ENCODE results near the gene ARFIP2.

The ARFIP2 gene

DNA sequence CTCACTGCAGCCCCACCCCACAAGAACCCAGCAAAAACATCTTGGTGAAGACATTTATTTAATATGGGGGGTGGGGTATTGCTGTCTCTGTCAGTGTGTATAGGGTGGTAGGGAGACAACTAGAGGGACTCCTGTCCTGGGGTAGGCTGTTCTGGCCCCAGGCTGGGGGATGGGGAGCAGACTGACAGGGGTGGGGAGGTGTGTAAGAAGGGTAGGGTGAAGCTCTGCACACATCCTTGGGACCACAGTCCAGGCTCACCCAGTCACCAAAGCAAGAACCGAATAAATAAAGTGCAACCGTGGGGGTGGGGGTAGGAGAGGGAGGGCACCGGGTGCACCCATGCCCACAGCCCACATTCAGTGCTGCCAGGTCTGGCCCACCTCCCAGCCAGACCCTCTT, 32.6 kb downstream of the ARFIP2 start:
- Histone ChIP-seq H3K14ac (ENCODE audit: low read length in 2 of 2) (no peak overlapping the region), H3K27ac (ENCODE audit: low read length, poor library complexity, severe bottlenecking) (no peak overlapping the region), H2BK120ac (ENCODE audit: low read depth, low read length) (no peak overlapping the region), H3K4me1 (ENCODE audit: control insufficient read depth, insufficient read depth, low read depth, low read length) (no peaks in the 10 kb centered on the region), H3K4me3 (ENCODE audit: insufficient read depth in 1 of 2, low read depth in 1 of 2, low read length in 2 of 2) (no peak overlapping the region), H4K8ac (ENCODE audit: low read length) (no peak overlapping the region), H3K4me2 (ENCODE audit: low read length, poor library complexity, severe bottlenecking) (no peak overlapping the region), H2AFZ (ENCODE audit: low read depth, low read length) (no peak overlapping the region), H2AK5ac (ENCODE audit: low read length, severe bottlenecking) (no peak overlapping the region), H3K79me1 (replicated peaks; ENCODE audit: low read length, poor library complexity, severe bottlenecking) (no peaks in the 10 kb centered on the region), H2BK12ac (ENCODE audit: low read length in 2 of 2) (no peak overlapping the region), H4K91ac (ENCODE audit: low read length) (no peak overlapping the region), H3K18ac (ENCODE audit: low read depth in 1 of 2, low read length in 2 of 2) (no peak overlapping the region), H3K4ac (ENCODE audit: low read depth in 1 of 2, low read length in 2 of 2) (no peak overlapping the region), H3K27me3 (ENCODE audit: control insufficient read depth in 1 of 2, insufficient read depth in 1 of 2, low read length in 2 of 2) (no peaks in the 10 kb centered on the region), H3K36me3 (ENCODE audit: control insufficient read depth in 1 of 2, insufficient read depth in 2 of 2, low read depth in 1 of 2, low read length in 2 of 2) (peaks cover 35 to 59% of the 10 kb centered on the region in 2 experiments), H3K9me3 (ENCODE audit: control insufficient read depth, low read length) (no peaks in the 10 kb centered on the region), H3K23ac (ENCODE audit: low read length in 2 of 2) (no peak overlapping the region), H2BK15ac (ENCODE audit: low read depth, poor library complexity, severe bottlenecking) (no peak overlapping the region), H2BK5ac (ENCODE audit: low read depth, low read length, poor library complexity, severe bottlenecking) (no peak overlapping the region), H3K9ac (ENCODE audit: low read length) (no peak overlapping the region)
- WGBS = 100% methylated on average over 2 of the region's 3 CpGs
- DNase-seq = no peak

DNA sequence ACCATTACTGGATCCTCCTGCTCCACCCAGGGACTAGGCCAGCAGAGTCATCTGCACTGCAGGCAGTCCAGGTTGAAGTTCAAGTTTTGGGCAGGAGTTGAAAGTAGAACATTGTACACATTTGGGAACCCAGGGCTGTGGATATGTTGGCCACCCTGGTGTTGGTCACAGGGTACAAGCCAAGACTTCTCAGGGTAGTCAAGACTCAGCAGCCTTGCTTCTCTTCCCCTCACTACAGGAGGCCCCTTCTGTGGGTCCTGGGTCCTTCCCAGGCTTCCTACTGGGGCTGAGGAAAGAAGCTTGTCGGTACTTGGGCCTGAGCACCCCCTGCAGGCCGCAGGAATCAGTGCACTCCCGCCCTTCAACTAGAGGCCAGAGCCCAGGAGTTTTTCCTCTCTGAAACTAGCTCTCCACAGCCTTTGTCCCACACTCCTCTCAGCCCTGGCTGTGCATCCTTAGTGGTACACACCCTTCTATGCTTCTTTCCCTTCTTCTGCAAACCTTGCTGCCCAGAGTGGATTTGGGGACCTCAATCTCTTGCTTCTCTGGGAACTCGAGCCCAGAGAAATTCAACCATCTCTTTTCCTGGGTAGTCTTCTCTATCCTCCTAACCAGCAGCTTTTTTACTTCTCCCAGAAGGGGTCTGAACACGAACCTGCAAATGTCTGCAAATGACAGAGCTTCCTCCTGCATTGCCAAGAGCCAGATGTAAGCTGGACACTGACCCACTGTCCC, 37.7 kb downstream of the ARFIP2 start:
- H2BK5ac ChIP-seq (ENCODE audit: low read depth, low read length, poor library complexity, severe bottlenecking) = no peak overlapping the region
- H3K27me3 ChIP-seq (ENCODE audit: control insufficient read depth in 1 of 2, insufficient read depth in 1 of 2, low read length in 2 of 2) = no peaks in the 10 kb centered on the region
- no peak overlapping the region for H2BK12ac ChIP-seq (ENCODE audit: low read length in 2 of 2)
- H2BK120ac ChIP-seq (ENCODE audit: low read depth, low read length) = no peak overlapping the region
- H2BK15ac ChIP-seq (ENCODE audit: low read depth, poor library complexity, severe bottlenecking) = no peak overlapping the region
- no peak overlapping the region for H4K91ac ChIP-seq (ENCODE audit: low read length)
- H3K36me3 ChIP-seq (ENCODE audit: control insufficient read depth in 1 of 2, insufficient read depth in 2 of 2, low read depth in 1 of 2, low read length in 2 of 2) = peaks cover 4 to 19% of the 10 kb centered on the region in 2 experiments
- no peaks in the 10 kb centered on the region for H3K9me3 ChIP-seq (ENCODE audit: control insufficient read depth, low read length)
- H2AK5ac ChIP-seq (ENCODE audit: low read length, severe bottlenecking) = no peak overlapping the region
- WGBS = 31% methylated on average over 5 of the region's 5 CpGs
- H3K79me1 ChIP-seq (replicated peaks; ENCODE audit: low read length, poor library complexity, severe bottlenecking) = no peaks in the 10 kb centered on the region
- no peak overlapping the region for H3K27ac ChIP-seq (ENCODE audit: low read length, poor library complexity, severe bottlenecking)
- H4K8ac ChIP-seq (ENCODE audit: low read length) = no peak overlapping the region
- H3K18ac ChIP-seq (ENCODE audit: low read depth in 1 of 2, low read length in 2 of 2) = no peak overlapping the region
- H3K4me3 ChIP-seq (ENCODE audit: insufficient read depth in 1 of 2, low read depth in 1 of 2, low read length in 2 of 2) = no peak overlapping the region
- H3K4ac ChIP-seq (ENCODE audit: low read depth in 1 of 2, low read length in 2 of 2) = no peak overlapping the region
- no peaks in the 10 kb centered on the region for H3K4me1 ChIP-seq (ENCODE audit: control insufficient read depth, insufficient read depth, low read depth, low read length)
- H3K9ac ChIP-seq (ENCODE audit: low read length) = peak overlapping the region; percentile 35
- no peak overlapping the region for H2AFZ ChIP-seq (ENCODE audit: low read depth, low read length)
- no peak overlapping the region for H3K23ac ChIP-seq (ENCODE audit: low read length in 2 of 2)
- H3K14ac ChIP-seq (ENCODE audit: low read length in 2 of 2) = no peak overlapping the region
- no peak overlapping the region for H3K4me2 ChIP-seq (ENCODE audit: low read length, poor library complexity, severe bottlenecking)
- peak; percentile 65 for DNase-seq

DNA sequence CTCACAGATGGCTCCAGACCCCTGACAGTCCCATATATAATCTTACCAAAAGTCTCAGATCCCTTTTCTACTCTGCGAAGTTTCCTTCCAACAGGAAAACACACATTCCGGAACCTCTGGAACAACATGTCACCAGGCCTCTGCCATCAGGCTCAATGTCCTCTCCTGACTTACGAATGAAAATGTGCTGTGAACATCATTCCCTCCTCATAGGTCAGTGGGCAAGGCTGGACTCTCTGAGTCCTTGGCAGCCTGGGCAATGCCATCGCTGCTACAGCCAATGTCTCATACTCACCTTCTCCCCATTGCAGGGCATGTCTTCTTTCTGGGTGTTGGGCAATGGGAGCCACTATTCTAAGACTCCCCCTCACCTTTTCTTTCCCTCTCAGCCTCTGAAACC, 38.7 kb downstream of the ARFIP2 start:
- Histone ChIP-seq H2AK5ac (ENCODE audit: low read length, severe bottlenecking) (no peak overlapping the region), H3K14ac (ENCODE audit: low read length in 2 of 2) (no peak overlapping the region), H2BK5ac (ENCODE audit: low read depth, low read length, poor library complexity, severe bottlenecking) (no peak overlapping the region), H3K4ac (ENCODE audit: low read depth in 1 of 2, low read length in 2 of 2) (no peak overlapping the region), H3K18ac (ENCODE audit: low read depth in 1 of 2, low read length in 2 of 2) (peak overlapping the region in 1 of 2 experiments; percentile 11), H3K9ac (ENCODE audit: low read length) (no peak overlapping the region), H3K79me1 (replicated peaks; ENCODE audit: low read length, poor library complexity, severe bottlenecking) (no peaks in the 10 kb centered on the region), H3K4me1 (ENCODE audit: control insufficient read depth, insufficient read depth, low read depth, low read length) (no peaks in the 10 kb centered on the region), H3K27ac (ENCODE audit: low read length, poor library complexity, severe bottlenecking) (no peak overlapping the region), H3K4me3 (ENCODE audit: insufficient read depth in 1 of 2, low read depth in 1 of 2, low read length in 2 of 2) (no peak overlapping the region), H2AFZ (ENCODE audit: low read depth, low read length) (no peak overlapping the region), H2BK12ac (ENCODE audit: low read length in 2 of 2) (no peak overlapping the region), H3K27me3 (ENCODE audit: control insufficient read depth in 1 of 2, insufficient read depth in 1 of 2, low read length in 2 of 2) (no peaks in the 10 kb centered on the region), H3K36me3 (ENCODE audit: control insufficient read depth in 1 of 2, insufficient read depth in 2 of 2, low read depth in 1 of 2, low read length in 2 of 2) (peaks cover 0 to 9% of the 10 kb centered on the region in 2 experiments), H3K23ac (ENCODE audit: low read length in 2 of 2) (no peak overlapping the region), H3K9me3 (ENCODE audit: control insufficient read depth, low read length) (no peaks in the 10 kb centered on the region), H4K91ac (ENCODE audit: low read length) (no peak overlapping the region), H2BK120ac (ENCODE audit: low read depth, low read length) (no peak overlapping the region), H3K4me2 (ENCODE audit: low read length, poor library complexity, severe bottlenecking) (no peak overlapping the region), H4K8ac (ENCODE audit: low read length) (no peak overlapping the region), H2BK15ac (ENCODE audit: low read depth, poor library complexity, severe bottlenecking) (no peak overlapping the region)
- no peak for DNase-seq
- WGBS = 92% methylated on average over 4 of the region's 4 CpGs

DNA sequence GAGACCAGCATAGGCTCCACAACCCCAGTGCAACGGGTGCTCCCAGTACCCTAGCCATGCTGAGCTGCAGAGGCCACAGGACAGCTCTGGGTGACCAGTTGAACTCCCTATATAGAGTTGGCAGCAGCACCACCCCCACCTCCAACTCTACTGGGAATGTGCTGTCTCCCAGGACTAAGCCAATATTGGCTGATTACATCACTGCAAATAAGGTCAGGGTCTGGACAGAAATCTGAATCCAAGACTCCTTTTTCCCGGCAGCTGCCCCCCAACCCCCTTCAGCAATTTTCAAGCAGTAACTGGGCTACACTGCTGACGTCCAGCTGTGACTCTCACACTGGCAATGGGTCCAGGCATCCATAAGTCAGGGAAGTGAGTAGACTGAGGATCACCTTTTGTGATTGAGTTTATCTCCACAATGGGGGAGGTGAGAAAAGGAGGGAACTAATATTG, 40.2 kb downstream of the ARFIP2 start, which contains the start of gene HPX:
HPX (minus strand) TSS at position 82 of the 453 bp plus-strand sequence; CDS start at position 58, 24 bp downstream.
- H3K27ac ChIP-seq (ENCODE audit: low read length, poor library complexity, severe bottlenecking) = no peak within 1 kb of the TSS
- no peak within 1 kb of the TSS for H3K23ac ChIP-seq (ENCODE audit: low read length in 2 of 2)
- H4K91ac ChIP-seq (ENCODE audit: low read length) = no peak within 1 kb of the TSS
- no peaks in the 10 kb centered on the region for H3K4me1 ChIP-seq (ENCODE audit: control insufficient read depth, insufficient read depth, low read depth, low read length)
- H3K27me3 ChIP-seq (ENCODE audit: control insufficient read depth in 1 of 2, insufficient read depth in 1 of 2, low read length in 2 of 2) = no peaks in the 10 kb centered on the region
- no peak within 1 kb of the TSS for H2BK12ac ChIP-seq (ENCODE audit: low read length in 2 of 2)
- no peak within 1 kb of the TSS for H3K4me3 ChIP-seq (ENCODE audit: insufficient read depth in 1 of 2, low read depth in 1 of 2, low read length in 2 of 2)
- no peak within 1 kb of the TSS for H3K4me2 ChIP-seq (ENCODE audit: low read length, poor library complexity, severe bottlenecking)
- DNase-seq = no peak
- no peak within 1 kb of the TSS for H2BK5ac ChIP-seq (ENCODE audit: low read depth, low read length, poor library complexity, severe bottlenecking)
- H3K79me1 ChIP-seq (replicated peaks; ENCODE audit: low read length, poor library complexity, severe bottlenecking) = no peaks in the 10 kb centered on the region
- no peak within 1 kb of the TSS for H2AK5ac ChIP-seq (ENCODE audit: low read length, severe bottlenecking)
- H3K36me3 ChIP-seq (ENCODE audit: control insufficient read depth in 1 of 2, insufficient read depth in 2 of 2, low read depth in 1 of 2, low read length in 2 of 2) = peaks cover 0 to 4% of the 10 kb centered on the region in 2 experiments
- H2BK120ac ChIP-seq (ENCODE audit: low read depth, low read length) = no peak within 1 kb of the TSS
- H2BK15ac ChIP-seq (ENCODE audit: low read depth, poor library complexity, severe bottlenecking) = no peak within 1 kb of the TSS
- no peak within 1 kb of the TSS for H3K9ac ChIP-seq (ENCODE audit: low read length)
- no peak within 1 kb of the TSS for H3K4ac ChIP-seq (ENCODE audit: low read depth in 1 of 2, low read length in 2 of 2)
- H2AFZ ChIP-seq (ENCODE audit: low read depth, low read length) = no peak within 1 kb of the TSS
- no peak within 1 kb of the TSS for H4K8ac ChIP-seq (ENCODE audit: low read length)
- 93% methylated on average over 3 of the region's 3 CpGs for WGBS
- H3K18ac ChIP-seq (ENCODE audit: low read depth in 1 of 2, low read length in 2 of 2) = no peak within 1 kb of the TSS
- no peak within 1 kb of the TSS for H3K14ac ChIP-seq (ENCODE audit: low read length in 2 of 2)
- no peaks in the 10 kb centered on the region for H3K9me3 ChIP-seq (ENCODE audit: control insufficient read depth, low read length)
